GM19099 (cell line): ENCODE measurements around the gene CLDN25.

Experiments used
- POLR2A ChIP-seq: IDR thresholded peaks from 3 replicates; pipeline ENCODE4 v1.6.1; 2011; ENCODE audit warnings: low read depth; ENCODE audit not compliant: insufficient read length; ENCODE audit errors: extremely low read depth

CLDN25 gene

DNA sequence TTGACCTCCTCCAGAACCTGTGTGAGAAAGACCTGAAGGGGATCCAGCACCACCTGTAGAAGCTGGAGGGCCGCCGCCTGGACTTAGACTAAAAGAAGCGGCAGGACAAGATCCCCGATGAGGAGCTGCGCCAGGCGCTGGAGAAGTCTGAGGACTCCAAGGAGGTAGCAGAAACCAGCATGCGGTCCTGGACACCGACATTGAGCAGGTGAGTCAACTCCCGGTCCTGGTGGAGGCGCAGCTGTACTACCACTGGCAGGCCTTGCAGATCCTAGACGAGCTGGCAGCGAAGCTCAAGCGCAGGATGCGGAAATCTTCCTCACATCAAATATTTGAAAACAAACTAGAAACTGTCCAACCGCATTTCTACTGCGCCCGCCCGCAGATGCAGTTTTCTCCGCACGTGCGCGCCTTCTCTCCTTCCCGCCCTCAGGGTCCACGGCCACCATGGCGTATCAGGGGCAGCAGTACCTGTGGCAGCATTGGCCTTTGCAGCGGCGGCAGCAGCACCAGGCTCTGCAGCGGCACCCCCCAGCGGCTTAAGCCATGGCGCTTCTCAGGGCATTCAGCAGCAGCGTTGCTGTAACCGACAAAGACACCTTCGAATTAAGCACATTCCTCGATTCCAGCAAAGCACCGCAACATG, 10.2 kb downstream of the CLDN25 start:
- TF ChIP-seq POLR2A, result no peak

DNA sequence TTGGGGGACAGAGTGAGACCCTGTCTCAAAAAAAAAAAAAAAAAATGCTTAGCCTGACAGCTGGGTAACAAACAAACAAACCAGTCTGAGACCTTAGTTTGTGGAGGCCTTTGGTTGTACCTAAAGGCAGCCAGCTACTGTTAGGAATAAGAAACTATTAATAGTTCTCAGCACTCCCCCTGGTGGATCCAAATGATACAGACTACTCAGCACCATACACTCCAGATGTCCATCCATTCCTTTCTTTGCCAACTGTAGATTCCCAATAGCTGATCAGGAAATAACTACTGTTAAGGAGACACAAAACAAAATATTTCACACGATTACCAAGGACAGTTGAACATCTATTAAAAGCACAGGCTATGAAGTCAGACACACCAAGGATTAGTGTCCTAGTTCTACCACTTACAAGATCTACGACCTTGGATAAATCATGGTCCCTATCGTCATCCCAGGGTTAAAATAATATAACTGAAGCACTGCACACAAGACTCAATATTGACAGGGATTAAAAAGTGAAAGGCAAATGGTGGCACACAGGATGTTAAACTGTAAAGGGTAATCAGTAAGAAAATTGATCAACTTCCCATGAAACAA, 17.2 kb downstream of the CLDN25 start:
- TF ChIP-seq POLR2A, result no peak

DNA sequence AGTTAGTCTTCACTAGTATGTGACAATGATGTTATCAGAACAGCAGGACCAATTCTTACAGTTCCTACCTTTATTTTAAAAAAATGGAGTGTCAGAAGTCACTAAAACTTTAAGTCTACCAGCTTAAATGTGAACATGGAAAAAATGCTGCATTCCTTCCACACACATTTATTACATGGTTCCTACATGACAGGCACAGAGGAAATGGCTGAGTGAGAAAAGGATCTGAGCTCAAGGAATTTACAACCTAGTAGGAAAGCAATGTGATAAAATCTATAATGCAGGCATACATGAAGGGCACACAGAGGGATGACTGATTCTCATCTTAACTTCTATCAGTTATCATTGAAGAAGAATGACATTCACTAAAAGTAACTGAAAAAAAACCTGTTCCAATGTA, 23.0 kb downstream of the CLDN25 start:
- no peak for TF ChIP-seq POLR2A

DNA sequence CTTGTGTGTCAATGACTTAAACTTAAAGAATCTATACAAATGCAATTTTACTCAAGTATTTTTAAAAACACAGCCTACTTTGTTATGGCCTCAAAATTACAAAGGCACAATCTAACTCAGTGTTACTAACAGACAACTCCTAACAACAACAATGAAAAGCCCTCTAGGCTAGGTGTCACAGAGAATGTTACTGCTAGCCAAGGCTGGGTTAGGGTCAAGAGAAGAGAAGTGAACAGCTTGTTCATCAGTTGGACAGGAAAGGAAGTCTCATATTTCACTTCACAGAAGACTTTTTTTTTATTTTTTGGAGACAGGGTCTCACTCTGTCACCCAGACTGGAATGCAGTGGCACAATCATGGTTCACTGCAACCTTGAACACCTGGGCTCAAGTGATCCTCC, 26.0 kb downstream of the CLDN25 start:
- TF ChIP-seq POLR2A, result no peak

DNA sequence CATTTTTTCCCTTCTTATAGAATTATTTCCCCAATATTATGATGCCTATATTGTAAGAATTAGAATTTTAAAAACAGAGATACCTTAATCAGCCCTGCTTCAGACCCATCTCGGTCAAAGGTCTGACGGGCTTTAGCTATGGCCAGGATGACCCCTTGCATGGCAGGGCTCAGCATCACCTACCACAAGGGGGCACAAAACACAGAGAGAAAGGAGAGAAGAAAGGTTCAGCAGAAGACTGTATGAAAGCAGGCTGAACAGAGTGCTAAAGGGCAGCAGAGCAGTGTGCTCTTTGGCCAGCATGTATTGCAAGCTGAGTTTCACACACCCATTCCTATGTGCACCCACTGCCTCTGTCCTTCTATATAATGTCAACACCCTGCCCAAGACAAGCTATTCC, 26.8 kb downstream of the CLDN25 start:
- no peak for TF ChIP-seq POLR2A

DNA sequence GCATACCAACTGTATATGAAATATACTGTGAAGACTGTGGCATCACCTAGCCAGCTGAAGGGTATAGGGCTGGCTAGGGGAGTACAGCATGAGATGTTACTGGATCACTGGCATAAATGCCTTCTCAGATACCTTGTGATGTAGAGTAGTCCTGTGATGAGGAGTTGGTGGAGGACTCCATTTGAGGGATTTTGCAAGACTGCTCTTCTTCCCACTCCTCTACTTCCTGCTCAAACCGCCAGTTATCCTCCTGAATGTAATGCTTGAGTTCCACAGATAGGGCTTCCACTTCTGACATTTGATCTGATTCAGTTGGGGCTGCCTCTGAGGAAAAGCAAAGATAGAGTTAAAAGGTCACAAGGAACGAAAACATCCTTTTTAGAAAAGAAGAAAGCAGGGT, 29.3 kb downstream of the CLDN25 start:
- TF ChIP-seq POLR2A, result no peak

DNA sequence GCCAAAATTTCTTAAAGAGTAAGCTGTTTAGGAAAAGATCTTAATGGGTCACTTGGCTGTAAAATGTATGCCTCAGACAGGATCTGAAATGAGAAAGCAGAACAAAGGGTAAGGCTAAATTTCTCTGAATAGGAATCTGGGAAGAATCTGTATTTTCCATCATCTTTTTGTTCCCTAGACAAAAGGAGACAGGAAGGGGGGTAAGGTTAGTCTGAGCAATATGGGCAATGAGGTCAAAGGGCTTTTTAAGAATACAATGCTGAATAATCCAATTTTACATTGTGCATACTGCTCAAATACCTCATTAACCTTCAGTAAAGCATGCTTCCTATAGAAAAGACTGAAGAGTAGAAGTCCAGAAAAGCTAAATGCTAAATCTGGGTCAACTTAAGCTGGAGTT, 34.6 kb downstream of the CLDN25 start:
- no peak for TF ChIP-seq POLR2A

DNA sequence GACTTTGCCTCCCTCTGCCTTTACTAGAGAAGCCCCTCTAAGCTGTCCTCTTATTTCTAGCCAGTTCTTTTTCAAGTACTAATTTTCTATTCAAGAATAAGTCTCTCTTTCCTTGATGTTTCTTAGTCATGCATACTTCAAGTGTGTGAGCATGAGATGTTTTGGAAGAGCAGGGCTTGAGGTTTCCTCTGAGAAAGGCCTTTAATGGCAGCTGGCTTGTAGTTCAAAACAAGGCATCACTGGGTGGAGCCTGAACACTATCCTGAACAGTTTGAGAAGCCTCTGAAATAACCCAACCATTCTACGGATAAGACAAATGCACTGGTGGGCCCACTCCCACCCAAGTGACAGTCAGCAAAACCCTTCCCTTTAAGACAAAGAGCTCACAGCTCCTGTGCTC, 37.6 kb downstream of the CLDN25 start:
- TF ChIP-seq POLR2A, result no peak

DNA sequence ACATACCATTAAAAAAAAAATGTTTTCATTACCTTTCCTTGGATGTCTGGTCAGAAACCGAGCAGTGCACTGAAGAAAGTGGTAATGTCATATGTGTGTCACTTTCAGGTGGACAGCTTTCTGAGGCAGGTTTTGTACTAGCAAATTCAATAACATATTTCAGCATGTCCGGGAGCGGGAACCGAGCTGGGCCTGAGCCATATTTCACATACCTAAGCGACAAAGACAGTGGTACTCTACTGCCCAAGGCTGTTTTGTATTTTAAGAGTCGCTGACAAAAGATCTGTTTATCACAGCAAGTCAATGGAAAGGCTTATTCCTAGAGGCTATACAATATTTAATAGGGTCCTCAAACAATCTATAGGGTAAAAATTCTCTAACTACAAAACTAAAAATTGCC, 38.0 kb downstream of the CLDN25 start:
- no peak for TF ChIP-seq POLR2A

DNA sequence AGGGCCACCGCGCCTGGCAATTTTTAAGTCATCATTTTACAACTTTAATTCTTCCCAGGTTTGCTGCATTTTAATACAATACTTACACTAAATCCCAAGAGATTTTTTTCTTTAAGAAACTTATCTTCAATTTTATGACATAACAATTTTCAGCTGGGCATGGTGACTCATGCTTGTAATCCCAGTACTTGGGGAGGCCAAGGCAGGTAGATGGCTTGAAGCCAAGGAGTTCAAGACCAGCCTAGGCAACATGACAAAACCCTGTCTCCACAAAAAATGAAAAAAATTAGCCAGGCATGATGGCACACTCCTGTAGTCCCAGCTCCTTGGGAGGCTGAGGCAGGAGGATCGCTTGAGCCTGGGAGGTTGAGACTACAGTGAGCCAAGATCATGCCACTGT, 38.8 kb downstream of the CLDN25 start:
- no peak for TF ChIP-seq POLR2A

DNA sequence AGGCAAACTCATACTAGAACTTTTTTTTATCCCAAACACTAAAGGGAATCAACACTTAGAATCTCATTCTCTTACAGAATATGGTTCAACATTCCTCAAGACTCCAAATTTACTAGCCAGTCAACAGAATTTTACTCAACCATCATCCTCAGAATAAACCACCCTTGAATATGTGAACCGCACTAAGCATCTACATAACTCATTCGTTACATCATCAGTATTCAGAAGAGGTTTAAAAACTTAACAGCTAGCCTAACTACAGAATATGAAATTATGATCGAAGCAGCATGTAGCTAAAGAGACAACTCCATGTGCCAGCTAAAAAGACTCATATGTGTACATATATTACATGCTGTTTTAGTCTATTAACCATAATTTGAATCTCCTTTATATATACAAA, 47.9 kb downstream of the CLDN25 start:
- no peak for TF ChIP-seq POLR2A

DNA sequence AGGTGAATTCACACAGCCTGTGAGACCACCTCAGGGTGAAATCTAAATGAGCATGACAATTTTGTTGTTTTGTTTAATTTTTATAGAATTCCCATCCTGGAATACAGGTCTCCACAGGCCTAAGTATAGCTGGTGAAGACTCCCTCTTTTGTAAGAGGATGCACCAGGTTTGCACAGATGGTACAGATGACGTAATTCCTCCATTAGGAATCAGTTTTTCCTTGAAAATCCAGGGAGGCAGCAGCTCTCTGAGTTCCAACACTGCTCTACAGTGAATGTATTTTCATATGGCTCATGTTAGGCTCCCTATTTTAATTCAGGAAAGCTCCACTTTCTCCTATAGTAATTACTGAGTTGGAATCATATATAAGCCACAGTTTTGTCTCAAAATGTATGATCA, 48.6 kb downstream of the CLDN25 start:
- TF ChIP-seq POLR2A, result no peak

DNA sequence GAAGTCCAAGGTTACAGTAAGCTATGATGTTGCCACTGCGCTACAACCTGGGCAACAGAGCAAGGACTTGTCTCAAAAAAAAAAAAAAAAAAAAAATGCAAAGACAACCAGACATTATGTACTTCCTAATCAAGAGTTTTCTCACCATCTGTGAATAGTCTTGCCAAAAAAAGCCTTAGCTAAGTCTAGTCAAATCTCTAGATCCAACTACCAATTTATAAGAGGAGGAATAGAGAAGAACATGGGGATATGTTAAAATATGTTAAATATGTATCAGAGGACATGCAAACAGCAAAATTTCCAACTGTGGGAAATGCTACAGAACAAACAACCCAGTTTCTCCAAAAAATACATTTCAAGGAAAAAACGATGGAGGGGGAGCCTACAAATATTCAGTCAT, 50.2 kb downstream of the CLDN25 start:
- TF ChIP-seq POLR2A, result no peak
